HG03558 (cell line): Measurements from ENCODE around the gene GULP1.
"Not testable (repeated sequence)": the region's sequence is repeated elsewhere in the genome, so short reads cannot be mapped to it uniquely, and the experiment has no call there.

Experiments
- ATAC-seq: cut with Tn5 transposase; IDR thresholded peaks from one replicate; pipeline ENCODE4 v1.9.1; 2021; ENCODE audit warnings: moderate number of reproducible peaks; ENCODE audit not compliant: unreplicated experiment; ENCODE audit errors: extremely low read depth

The GULP1 gene

GRCh38 chr2:188291617-188292347 is at the start of gene GULP1:
Gene GULP1 (plus strand): TSS chr2:188291874. CDS start chr2:188477703, 185,829 bp downstream.
- no peak for ATAC-seq

- ATAC-seq: no peak
Observed at GRCh38 chr2:188243381-188243780, 48.3 kb upstream of the GULP1 start.

- no peak for ATAC-seq
Observed at GRCh38 chr2:188244383-188244782, 47.3 kb upstream of the GULP1 start.

- no peak for ATAC-seq
Observed at GRCh38 chr2:188245230-188245629, 46.4 kb upstream of the GULP1 start.

GRCh38 chr2:188248513-188248912 is 43.2 kb upstream of the GULP1 start:
- no peak for ATAC-seq

- ATAC-seq: no peak
Observed at GRCh38 chr2:188251034-188251433, 40.6 kb upstream of the GULP1 start.

- no peak for ATAC-seq
Observed at GRCh38 chr2:188256420-188256819, 35.3 kb upstream of the GULP1 start.

GRCh38 chr2:188265315-188265714 is 26.4 kb upstream of the GULP1 start:
- no peak for ATAC-seq

GRCh38 chr2:188267776-188268175 is 23.9 kb upstream of the GULP1 start:
- no peak for ATAC-seq

GRCh38 chr2:188269004-188269403 is 22.7 kb upstream of the GULP1 start:
- ATAC-seq: no peak

GRCh38 chr2:188272121-188272520 is 19.6 kb upstream of the GULP1 start:
- ATAC-seq: no peak

- no peak for ATAC-seq
Observed at GRCh38 chr2:188274274-188274673, 17.4 kb upstream of the GULP1 start.

GRCh38 chr2:188276255-188276654 is 15.4 kb upstream of the GULP1 start:
- no peak for ATAC-seq

- ATAC-seq: no peak
Observed at GRCh38 chr2:188277786-188278185, 13.9 kb upstream of the GULP1 start.

- ATAC-seq: no peak
Observed at GRCh38 chr2:188278388-188279092, 13.1 kb upstream of the GULP1 start.

GRCh38 chr2:188279093-188279445 is 12.6 kb upstream of the GULP1 start:
- no peak for ATAC-seq

- ATAC-seq: no peak
Observed at GRCh38 chr2:188280811-188281222, 10.9 kb upstream of the GULP1 start.

GRCh38 chr2:188282907-188283306 is 8.8 kb upstream of the GULP1 start:
- ATAC-seq: no peak

GRCh38 chr2:188284251-188284650 is 7.4 kb upstream of the GULP1 start:
- ATAC-seq: not testable (repeated sequence)

- no peak for ATAC-seq
Observed at GRCh38 chr2:188285049-188285448, 6.6 kb upstream of the GULP1 start.

- ATAC-seq: no peak
Observed at GRCh38 chr2:188285774-188286173, 5.9 kb upstream of the GULP1 start.

GRCh38 chr2:188291142-188291616 is 495 bp upstream of the GULP1 start:
- no peak for ATAC-seq
